MM.1S (cell line): ENCODE measurements around the gene ESYT3.

Experiments used
- DNase-seq: peaks from one replicate; pipeline ENCODE4 v3.0.0-alpha.2; 2015
- H2AFZ ChIP-seq: fragments of 300-600 bp; sonication (generic); 2 replicates; pipeline ENCODE4 v1.6.0; 2016; ENCODE audit warnings: antibody characterized with exemption, low read length
- H3F3A ChIP-seq: fragments of 300-600 bp; sonication (generic); 2 replicates; pipeline ENCODE4 v1.6.1; 2016; ENCODE audit warnings: mild to moderate bottlenecking, antibody characterized with exemption, low read length, moderate library complexity, mixed read lengths; ENCODE audit not compliant: insufficient read depth
- H3K27ac ChIP-seq: fragments of 300-600 bp; sonication (generic); 2 replicates; pipeline ENCODE4 v1.5.1; 2016; ENCODE audit warnings: mild to moderate bottlenecking, low read length
- H3K27me3 ChIP-seq: fragments of 300-600 bp; sonication (generic); replicated peaks from 2 replicates; pipeline ENCODE4 v1.6.0; 2016; ENCODE audit warnings: low read length; ENCODE audit not compliant: insufficient read depth
- H3K36me3 ChIP-seq: fragments of 300-600 bp; sonication (generic); replicated peaks from 2 replicates; pipeline ENCODE4 v1.6.1; 2016; ENCODE audit warnings: mild to moderate bottlenecking, low read length, mixed read lengths; ENCODE audit not compliant: insufficient read depth
- H3K4me1 ChIP-seq: fragments of 300-600 bp; sonication (generic); 2 replicates; pipeline ENCODE4 v1.6.1; 2016; ENCODE audit warnings: low read length, mixed read lengths
- H3K4me2 ChIP-seq: fragments of 300-600 bp; sonication (generic); 2 replicates; pipeline ENCODE4 v1.6.0; 2016; ENCODE audit warnings: low read depth, low read length
- H3K4me3 ChIP-seq: fragments of 300-600 bp; sonication (generic); 2 replicates; pipeline ENCODE4 v1.5.1; 2016; ENCODE audit warnings: low read length, mixed read lengths
- H3K79me2 ChIP-seq: fragments of 300-600 bp; sonication (generic); 2 replicates; pipeline ENCODE4 v1.6.1; 2016; ENCODE audit warnings: mixed run types, low read length, mixed read lengths
- H3K9ac ChIP-seq: fragments of 300-600 bp; sonication (generic); 2 replicates; pipeline ENCODE4 v1.6.1; 2016; ENCODE audit warnings: low read length, mixed read lengths
- H3K9me2 ChIP-seq: fragments of 300-600 bp; sonication (generic); replicated peaks from 2 replicates; pipeline ENCODE4 v1.6.1; 2016; ENCODE audit warnings: mild to moderate bottlenecking, low read length, mixed read lengths; ENCODE audit not compliant: insufficient read depth
- H3K9me3 ChIP-seq: fragments of 300-600 bp; sonication (generic); replicated peaks from 2 replicates; pipeline ENCODE4 v1.6.1; 2016; ENCODE audit warnings: mild to moderate bottlenecking, low read length, mixed read lengths; ENCODE audit not compliant: insufficient read depth
- H4K20me1 ChIP-seq: fragments of 300-600 bp; sonication (generic); 2 replicates; pipeline ENCODE4 v1.6.1; 2016; ENCODE audit warnings: mild to moderate bottlenecking, low read length, moderate library complexity, mixed read lengths; ENCODE audit not compliant: insufficient read depth
- EZH2 ChIP-seq: fragments of 300-600 bp; sonication (generic); optimal IDR thresholded peaks from 2 replicates; pipeline ENCODE3; 2017; ENCODE audit warnings: low read depth, mild to moderate bottlenecking, antibody characterized with exemption, low read length, mixed read lengths
- EZH2phosphoT487 ChIP-seq: fragments of 300-600 bp; sonication (generic); IDR thresholded peaks from 2 replicates; pipeline ENCODE4 v1.6.1; 2018; ENCODE audit warnings: antibody characterized with exemption, low read length
- TF ChIP-seq, protein P1 (sequence below): fragments of 300-600 bp; sonication (generic); IDR thresholded peaks from 2 replicates; pipeline ENCODE4 v1.5.1; 2016; ENCODE audit warnings: antibody characterized with exemption, low read length, mixed read lengths

The ESYT3 gene

DNA sequence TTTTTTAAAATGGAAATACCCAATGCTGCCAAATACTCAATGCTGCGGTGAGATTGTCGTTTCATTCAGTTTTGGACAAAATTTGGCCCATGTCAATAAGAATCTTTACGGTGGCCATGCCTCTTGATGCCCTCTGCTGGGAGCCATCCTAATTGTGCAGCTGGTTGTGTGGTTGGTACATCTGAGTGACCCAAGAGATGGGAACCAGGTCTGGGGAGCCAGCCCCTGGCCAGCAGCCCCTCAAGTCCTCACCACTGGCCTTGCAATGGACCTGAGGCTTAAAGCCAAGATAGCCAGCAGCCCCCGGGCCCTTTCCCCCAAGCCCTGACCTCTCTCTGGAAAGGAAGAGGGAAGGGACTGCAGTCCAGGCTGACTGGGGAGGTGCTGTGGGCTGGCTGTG is 36.4 kb upstream of the ESYT3 start:
- H3K4me2 ChIP-seq: no peak overlapping the region
- no peak for TF ChIP-seq EZH2
- TF ChIP-seq, protein P1, sequence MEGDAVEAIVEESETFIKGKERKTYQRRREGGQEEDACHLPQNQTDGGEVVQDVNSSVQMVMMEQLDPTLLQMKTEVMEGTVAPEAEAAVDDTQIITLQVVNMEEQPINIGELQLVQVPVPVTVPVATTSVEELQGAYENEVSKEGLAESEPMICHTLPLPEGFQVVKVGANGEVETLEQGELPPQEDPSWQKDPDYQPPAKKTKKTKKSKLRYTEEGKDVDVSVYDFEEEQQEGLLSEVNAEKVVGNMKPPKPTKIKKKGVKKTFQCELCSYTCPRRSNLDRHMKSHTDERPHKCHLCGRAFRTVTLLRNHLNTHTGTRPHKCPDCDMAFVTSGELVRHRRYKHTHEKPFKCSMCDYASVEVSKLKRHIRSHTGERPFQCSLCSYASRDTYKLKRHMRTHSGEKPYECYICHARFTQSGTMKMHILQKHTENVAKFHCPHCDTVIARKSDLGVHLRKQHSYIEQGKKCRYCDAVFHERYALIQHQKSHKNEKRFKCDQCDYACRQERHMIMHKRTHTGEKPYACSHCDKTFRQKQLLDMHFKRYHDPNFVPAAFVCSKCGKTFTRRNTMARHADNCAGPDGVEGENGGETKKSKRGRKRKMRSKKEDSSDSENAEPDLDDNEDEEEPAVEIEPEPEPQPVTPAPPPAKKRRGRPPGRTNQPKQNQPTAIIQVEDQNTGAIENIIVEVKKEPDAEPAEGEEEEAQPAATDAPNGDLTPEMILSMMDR: peak; percentile 10
- H2AFZ ChIP-seq: no peak overlapping the region
- DNase-seq: no peak
- H3K9me3 ChIP-seq: no peaks in the 10 kb centered on the region
- H4K20me1 ChIP-seq: no peaks in the 10 kb centered on the region
- no peaks in the 10 kb centered on the region for H3K79me2 ChIP-seq
- no peaks in the 10 kb centered on the region for H3K36me3 ChIP-seq
- no peaks in the 10 kb centered on the region for H3K27me3 ChIP-seq
- H3K4me3 ChIP-seq: no peak overlapping the region
- H3K9me2 ChIP-seq: no peaks in the 10 kb centered on the region
- H3K4me1 ChIP-seq: no peaks in the 10 kb centered on the region
- no peak overlapping the region for H3K27ac ChIP-seq
- H3K9ac ChIP-seq: no peak overlapping the region
- H3F3A ChIP-seq: no peaks in the 10 kb centered on the region

DNA sequence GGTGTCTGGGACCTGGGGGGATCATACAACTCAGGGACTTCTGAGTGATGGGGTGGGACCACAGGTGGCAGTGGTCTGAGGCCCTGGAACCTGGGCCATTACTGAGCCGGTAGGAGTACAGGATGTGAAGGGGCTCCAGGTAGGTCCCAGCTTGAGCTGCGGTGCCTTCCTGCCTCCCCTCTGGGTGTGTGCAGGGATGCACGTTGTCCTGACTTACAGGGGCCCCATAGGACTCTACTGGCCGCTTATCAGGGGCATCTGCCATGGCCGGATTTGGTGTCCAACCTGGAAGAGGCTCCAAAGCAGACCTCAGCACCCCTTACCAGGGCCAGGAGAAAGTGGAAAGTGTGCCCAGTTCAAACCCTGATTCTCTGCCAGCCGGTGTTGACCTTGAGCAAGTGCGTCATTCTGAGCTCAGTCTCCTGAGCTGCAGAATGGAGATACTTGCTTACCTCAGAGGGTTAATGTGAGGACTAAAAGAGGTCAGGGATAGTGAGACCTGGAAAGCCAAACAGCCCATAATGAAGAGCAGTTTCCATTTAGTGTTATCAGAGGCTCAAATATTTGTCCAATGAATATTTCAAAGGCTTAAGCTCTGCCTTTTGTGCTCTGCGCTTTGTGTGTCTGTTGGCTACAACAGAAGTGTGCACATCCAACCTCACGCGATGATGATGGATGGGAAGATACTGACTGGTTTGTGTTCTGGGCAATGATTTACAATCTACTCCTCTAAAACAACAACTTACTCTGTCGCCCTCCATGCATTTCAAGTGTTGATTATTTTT is 35.4 kb upstream of the ESYT3 start:
- no peak overlapping the region for H3K9ac ChIP-seq
- TF ChIP-seq EZH2phosphoT487: no peak
- H3K4me1 ChIP-seq: no peaks in the 10 kb centered on the region
- H3K9me2 ChIP-seq: no peaks in the 10 kb centered on the region
- no peak overlapping the region for H3K4me3 ChIP-seq
- H3K79me2 ChIP-seq: no peaks in the 10 kb centered on the region
- H3K4me2 ChIP-seq: no peak overlapping the region
- no peaks in the 10 kb centered on the region for H3F3A ChIP-seq
- H3K27ac ChIP-seq: no peak overlapping the region
- no peaks in the 10 kb centered on the region for H4K20me1 ChIP-seq
- no peak for DNase-seq
- no peaks in the 10 kb centered on the region for H3K9me3 ChIP-seq
- H2AFZ ChIP-seq: no peak overlapping the region
- no peaks in the 10 kb centered on the region for H3K27me3 ChIP-seq
- no peaks in the 10 kb centered on the region for H3K36me3 ChIP-seq

- no peak overlapping the region for H2AFZ ChIP-seq
- no peak for DNase-seq
- H3K4me3 ChIP-seq: no peak overlapping the region
- H3K9me3 ChIP-seq: no peaks in the 10 kb centered on the region
- H3K36me3 ChIP-seq: no peaks in the 10 kb centered on the region
- no peak overlapping the region for H3K27ac ChIP-seq
- H3K79me2 ChIP-seq: no peaks in the 10 kb centered on the region
- H3K9me2 ChIP-seq: no peaks in the 10 kb centered on the region
- H3K4me1 ChIP-seq: no peaks in the 10 kb centered on the region
- H3K27me3 ChIP-seq: no peaks in the 10 kb centered on the region
- TF ChIP-seq, protein P1: no peak
- TF ChIP-seq EZH2phosphoT487 (no peak), EZH2 (no peak)
- H3F3A ChIP-seq: no peaks in the 10 kb centered on the region
- no peak overlapping the region for H3K9ac ChIP-seq
- no peaks in the 10 kb centered on the region for H4K20me1 ChIP-seq
- no peak overlapping the region for H3K4me2 ChIP-seq
Observed at GRCh38 chr3:138399766-138400165, 34.6 kb upstream of the ESYT3 start.

GRCh38 chr3:138400651-138401070 is 33.8 kb upstream of the ESYT3 start:
- Histone ChIP-seq H3K27me3 (no peaks in the 10 kb centered on the region), H3K79me2 (no peaks in the 10 kb centered on the region), H3K4me3 (no peak overlapping the region), H3F3A (no peaks in the 10 kb centered on the region), H3K27ac (no peak overlapping the region), H3K4me2 (no peak overlapping the region), H3K36me3 (no peaks in the 10 kb centered on the region), H3K9me3 (no peaks in the 10 kb centered on the region), H2AFZ (no peak overlapping the region), H3K9me2 (no peaks in the 10 kb centered on the region), H3K9ac (no peak overlapping the region), H3K4me1 (no peaks in the 10 kb centered on the region), H4K20me1 (no peaks in the 10 kb centered on the region)
- no peak for DNase-seq
- TF ChIP-seq, protein P1: no peak
- TF ChIP-seq EZH2phosphoT487 (no peak), EZH2 (no peak)
